ENCODE data around the gene DCAF11.

DCAF11 gene

GRCh38 chr14:24092110-24092504, 22.5 kb upstream of the DCAF11 start:
- in situ Hi-C loops (cut with MboI; ENCODE audit: low sequenced_read_pairs, unreplicated experiment), result no loop called here
- DNase-seq (ENCODE audit: low spot score), result no peak
- TF ChIP-seq CTCF (IDR thresholded peaks at IDR 0.05; ENCODE audit: borderline replicate concordance, control extremely low read depth, extremely low read depth, insufficient read depth, missing control alignments), result no peak

DNA sequence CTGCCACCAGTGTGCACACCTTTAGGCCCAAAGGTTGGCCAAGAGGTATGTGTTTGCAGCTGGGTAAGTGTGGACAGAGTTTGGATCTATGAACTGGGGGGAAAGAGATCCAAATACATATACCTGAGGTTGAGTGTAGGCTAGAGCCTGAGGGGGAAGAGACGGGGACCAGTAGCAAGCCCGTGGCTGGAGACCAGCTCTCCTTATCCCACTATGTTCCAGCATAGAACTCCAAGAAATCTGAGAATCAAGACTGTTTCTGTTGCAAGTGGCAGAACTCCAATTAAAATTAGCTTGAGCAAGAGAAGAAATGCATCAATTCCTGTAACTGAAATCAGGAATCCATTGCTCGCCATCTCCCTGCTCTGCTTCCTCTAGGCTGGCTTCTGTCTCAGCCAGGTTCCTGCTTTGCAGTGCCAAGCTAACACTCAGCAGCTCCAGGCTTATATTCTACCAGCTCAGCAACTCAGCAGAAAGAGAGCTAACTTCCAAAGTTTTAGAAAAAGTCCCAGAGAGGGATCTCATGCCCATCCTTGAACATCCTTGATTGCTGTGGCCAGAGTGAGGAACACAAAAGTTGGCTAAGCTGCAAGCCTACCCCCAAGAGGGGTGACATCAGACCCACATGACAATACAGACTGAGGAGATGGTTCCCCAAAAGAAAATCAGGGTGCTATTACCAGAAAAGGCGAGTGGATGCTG, 21.9 kb upstream of the DCAF11 start:
- no peak for DNase-seq (ENCODE audit: low spot score)
- in situ Hi-C loops (cut with MboI; ENCODE audit: low sequenced_read_pairs, unreplicated experiment), result no loop called here
- no peak for TF ChIP-seq CTCF (IDR thresholded peaks at IDR 0.05; ENCODE audit: borderline replicate concordance, control extremely low read depth, extremely low read depth, insufficient read depth, missing control alignments)

DNA sequence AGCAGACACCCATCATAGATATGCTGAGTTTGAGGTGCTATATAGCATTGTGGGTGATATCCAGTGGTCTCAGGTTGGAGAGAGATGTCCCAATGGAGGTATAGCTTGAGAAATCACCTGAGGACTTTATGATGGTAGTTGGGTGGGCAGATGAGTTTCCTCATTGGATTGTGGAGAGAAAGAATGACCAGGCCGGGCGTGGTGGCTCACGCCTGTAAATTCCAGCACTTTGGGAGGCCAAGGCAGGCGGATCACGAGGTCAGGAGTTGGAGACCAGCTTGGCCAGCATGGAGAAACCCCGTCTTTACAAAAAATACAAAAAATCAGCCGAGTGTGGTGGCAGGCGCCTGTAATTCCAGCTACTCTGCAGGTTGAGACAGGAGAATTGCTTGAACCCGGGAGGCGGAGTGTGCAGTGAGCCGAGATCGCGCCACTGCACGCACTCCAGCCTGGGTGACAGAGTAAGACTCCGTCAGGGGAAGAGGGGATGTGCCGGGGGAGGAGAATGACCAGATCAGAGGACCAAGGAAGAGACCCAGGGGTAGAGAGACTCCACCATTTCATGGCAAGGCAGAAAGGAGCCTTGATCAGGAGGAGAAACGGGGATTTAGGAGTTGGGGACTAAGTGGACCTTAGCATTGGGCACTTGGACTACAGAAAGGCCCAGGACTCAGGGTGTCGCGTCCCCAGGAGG, 21.2 kb upstream of the DCAF11 start:
- in situ Hi-C loops (cut with MboI; ENCODE audit: low sequenced_read_pairs, unreplicated experiment), result no loop called here
- no peak for DNase-seq (ENCODE audit: low spot score)
- TF ChIP-seq CTCF (IDR thresholded peaks at IDR 0.05; ENCODE audit: borderline replicate concordance, control extremely low read depth, extremely low read depth, insufficient read depth, missing control alignments), result no peak

DNA sequence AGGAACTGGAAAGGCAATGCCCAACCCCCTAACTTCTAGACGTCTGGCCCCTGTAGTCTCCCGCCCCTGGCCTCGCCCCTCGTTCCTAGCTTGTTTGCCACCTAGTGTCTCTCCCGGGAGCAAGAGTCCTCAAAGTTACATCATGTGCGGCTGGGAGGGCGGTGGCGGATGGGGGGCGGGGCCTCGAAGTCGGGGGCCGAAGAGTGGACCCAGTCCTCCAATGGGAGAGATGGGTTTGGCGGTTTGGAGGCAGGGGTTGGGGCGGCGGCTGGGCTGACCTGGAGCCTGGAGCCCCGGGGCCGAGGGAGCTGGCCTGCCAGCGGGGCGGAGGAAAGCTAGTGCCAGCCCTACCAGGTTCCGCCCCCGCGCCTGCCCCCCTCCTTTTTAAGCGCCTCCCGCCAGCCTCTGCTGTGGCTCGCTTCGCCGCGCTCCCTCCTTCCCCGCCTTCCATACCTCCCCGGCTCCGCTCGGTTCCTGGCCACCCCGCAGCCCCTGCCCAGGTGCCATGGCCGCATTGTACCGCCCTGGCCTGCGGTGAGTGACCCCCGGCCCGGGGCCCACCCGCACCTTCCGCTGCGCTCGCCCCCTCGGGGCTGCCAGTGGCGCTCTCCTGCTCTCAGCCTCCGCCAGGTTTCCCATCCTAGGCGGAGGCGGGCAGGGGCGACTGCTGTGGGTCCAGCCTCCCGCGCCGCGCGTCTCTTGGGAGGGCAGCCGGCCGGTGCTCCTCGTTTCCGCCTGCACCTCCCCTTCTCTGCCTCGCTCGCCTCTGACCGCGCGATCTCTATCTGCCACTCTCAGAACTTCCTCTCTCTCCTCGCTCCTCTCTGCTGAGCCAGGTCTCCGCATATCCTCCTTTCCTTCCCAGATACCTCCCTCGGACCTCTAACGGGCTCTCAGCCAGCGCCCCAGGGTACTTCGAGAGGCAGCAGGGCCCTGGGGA, 20.4 kb upstream of the DCAF11 start, which contains the start of gene PCK2:
PCK2 (plus strand) TSS at position 411 of the 940 bp plus-strand sequence; CDS start at position 506, 95 bp downstream.
- TF ChIP-seq CTCF (IDR thresholded peaks at IDR 0.05; ENCODE audit: borderline replicate concordance, control extremely low read depth, extremely low read depth, insufficient read depth, missing control alignments), result no peak
- DNase-seq (ENCODE audit: low spot score), result peak; percentile 92
- in situ Hi-C loops (cut with MboI; ENCODE audit: low sequenced_read_pairs, unreplicated experiment), result no loop called here

GRCh38 chr14:24094841-24095270, 19.7 kb upstream of the DCAF11 start:
- no peak for TF ChIP-seq CTCF (IDR thresholded peaks at IDR 0.05; ENCODE audit: borderline replicate concordance, control extremely low read depth, extremely low read depth, insufficient read depth, missing control alignments)
- in situ Hi-C loops (cut with MboI; ENCODE audit: low sequenced_read_pairs, unreplicated experiment), result no loop called here
- DNase-seq (ENCODE audit: low spot score), result no peak

Measured in GM13976 (cell line).